Body of pancreas (tissue), 4 donors: Measurements from ENCODE around the gene CD207. TPM values are rescaled to one million over a fixed set of nuclear protein-coding genes. Genes with fewer than 3 reads are reported as not detected.

Experiments
- ATAC-seq: fragments of 150-250 bp; one replicate; pipeline ENCODE4 v1.9.1; 2016
- DNase-seq, 4 donors: peaks; one replicate each; pipeline ENCODE4 v3.0.0-alpha.2; 2019
- H3K27ac ChIP-seq, 4 donors: fragments of 200-600 bp; sonication (generic); 1 replicate in 3 of 4; 2 replicates in 1 of 4; pipeline versions ENCODE4 v1.5.1 to v1.6.1; 2016 to 2019; ENCODE audit warnings: mild to moderate bottlenecking in 1 of 4, mixed read lengths in 1 of 4, moderate library complexity in 1 of 4
- H3K27me3 ChIP-seq, 2 donors: fragments of 200-600 bp; sonication (generic); one replicate each; pipeline ENCODE4 v1.6.0; 2016; ENCODE audit warnings: mild to moderate bottlenecking in 1 of 2
- H3K36me3 ChIP-seq, 2 donors: fragments of 200-600 bp; sonication (generic); replicated peaks in 1 of 2; 2 replicates each; pipeline ENCODE4 v1.5.1; 2016; ENCODE audit warnings: low read depth in 2 of 2; ENCODE audit not compliant: insufficient read depth in 1 of 2
- H3K4me1 ChIP-seq: fragments of 200-600 bp; sonication (generic); one replicate; pipeline ENCODE4 v1.6.0; 2016
- H3K4me3 ChIP-seq, 2 donors: fragments of 200-600 bp; sonication (generic); 1 replicate in 1 of 2; 2 replicates in 1 of 2; pipeline ENCODE4 v1.5.1; 2016 to 2019
- H3K9me3 ChIP-seq, 3 donors: fragments of 200-600 bp; sonication (generic); 1 replicate in 2 of 3; 2 replicates in 1 of 3; pipeline ENCODE4 v1.5.1; 2016
- CTCF ChIP-seq, 7 experiments: fragments of 450-650 bp in 4 of 7; fragments of 200-600 bp in 3 of 7; sonication (generic) in 3 of 7; IDR thresholded peaks; one replicate each; pipeline ENCODE4 v1.5.1; 2016 to 2019; ENCODE audit warnings: antibody characterized with exemption in 7 of 7
- POLR2A ChIP-seq, 3 donors: fragments of 450-650 bp; IDR thresholded peaks; one replicate each; pipeline ENCODE4 v1.6.1; 2016; ENCODE audit warnings: antibody characterized with exemption in 3 of 3, mild to moderate bottlenecking in 2 of 3
- WGBS, 2 donors: methylation state at CpG; one replicate each; pipeline ENCODE4 v1.1.5; 2017; 5-methylcytosine and 5-hydroxymethylcytosine counted together
- intact Hi-C: fragments of 100-400 bp; cut with DNase I; formaldehyde crosslinking; loops from one replicate; pipeline ENCODE4 v1.15.1; 2023
- total RNA-seq, 2 donors: library from RNA; depleted of rRNA; stranded (reverse); fragments of >200 nt; gene quantifications; one replicate each; pipeline ENCODE4 v1.1.0, GENCODE V29; 2016

The CD207 gene
- total RNA-seq, 2 donors from 2014 or later: not detected

- intact Hi-C loops: no loop called here
- no peak for DNase-seq
- no peak for ATAC-seq
- 74 to 77% methylated on average over 1 of the region's 1 CpG for WGBS, 2 donors
- Histone ChIP-seq H3K27me3 (no peaks in the 10 kb centered on the region), H3K27ac (no peak overlapping the region), H3K9me3 (no peaks in the 10 kb centered on the region), H3K36me3 (no peaks in the 10 kb centered on the region), H3K4me1 (peaks cover 4% of the 10 kb centered on the region), H3K4me3 (no peak overlapping the region)
- TF ChIP-seq POLR2A (IDR thresholded peaks at IDR 0.05) (no peak), CTCF (IDR thresholded peaks at IDR 0.05) (no peak)
These were observed 17.2 kb upstream of the CD207 start for GRCh38 chr2:70852824-70853223.

DNA sequence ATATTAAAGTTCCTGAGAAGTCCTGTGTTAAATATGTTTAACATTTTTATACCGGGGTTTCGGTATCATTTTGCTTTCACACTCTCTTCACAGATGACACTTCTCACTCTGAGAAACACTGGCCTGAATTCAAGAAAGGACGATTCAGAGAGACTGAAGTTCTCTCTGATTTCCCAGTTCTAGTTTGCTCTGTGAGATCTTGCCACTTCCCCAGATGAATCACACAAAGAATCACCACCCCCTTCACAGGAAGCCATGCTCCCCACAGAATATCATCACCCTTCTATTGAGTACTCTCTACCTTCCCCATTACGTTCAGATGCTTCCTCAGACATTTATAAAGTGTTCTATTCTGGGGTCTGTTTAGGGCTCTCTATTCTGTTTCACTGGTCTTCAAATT is 16.1 kb upstream of the CD207 start:
- H3K36me3 ChIP-seq: no peaks in the 10 kb centered on the region
- H3K27ac ChIP-seq: no peak overlapping the region
- H3K4me1 ChIP-seq: peaks cover 4% of the 10 kb centered on the region
- no peaks in the 10 kb centered on the region for H3K9me3 ChIP-seq
- DNase-seq (no peak), ATAC-seq (no peak)
- H3K27me3 ChIP-seq: no peaks in the 10 kb centered on the region
- TF ChIP-seq CTCF (IDR thresholded peaks at IDR 0.05): no peak
- no peak for TF ChIP-seq POLR2A (IDR thresholded peaks at IDR 0.05)
- no peak overlapping the region for H3K4me3 ChIP-seq
- intact Hi-C loops: no loop called here
- WGBS, 2 donors: 61 to 64% methylated on average over 4 of the region's 4 CpGs

DNA sequence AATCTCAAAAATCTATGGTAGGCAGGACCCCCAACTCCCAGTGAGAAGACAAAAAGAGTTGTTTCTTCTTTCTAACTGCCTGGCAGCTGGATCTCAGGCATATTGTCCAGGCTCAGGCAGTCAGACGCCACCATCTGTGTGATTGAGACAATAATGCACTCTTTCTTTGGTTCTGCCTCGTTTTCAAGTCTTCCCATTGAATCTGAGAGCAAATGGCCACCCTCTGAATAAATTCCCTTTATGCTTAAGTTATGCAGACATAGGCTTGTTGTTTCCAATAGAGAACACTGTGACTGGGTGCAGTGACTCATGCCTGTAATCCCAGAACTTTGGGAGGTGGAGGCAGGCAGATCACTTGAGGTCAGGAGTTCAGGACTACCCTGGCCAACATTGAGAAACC is 15.3 kb upstream of the CD207 start:
- Histone ChIP-seq H3K27ac (no peak overlapping the region), H3K4me1 (peaks cover 4% of the 10 kb centered on the region), H3K4me3 (no peak overlapping the region), H3K36me3 (no peaks in the 10 kb centered on the region), H3K27me3 (no peaks in the 10 kb centered on the region), H3K9me3 (no peaks in the 10 kb centered on the region)
- WGBS, 2 donors: 29 to 52% methylated on average over 2 of the region's 2 CpGs
- intact Hi-C loops: no loop called here
- DNase-seq (no peak), ATAC-seq (no peak)
- TF ChIP-seq CTCF (IDR thresholded peaks at IDR 0.05) (no peak), POLR2A (IDR thresholded peaks at IDR 0.05) (no peak)

GRCh38 chr2:70842401-70842800 is 6.8 kb upstream of the CD207 start:
- DNase-seq: no peak
- Histone ChIP-seq H3K4me1 (no peaks in the 10 kb centered on the region), H3K4me3 (no peak overlapping the region), H3K36me3 (no peaks in the 10 kb centered on the region), H3K9me3 (no peaks in the 10 kb centered on the region), H3K27ac (no peak overlapping the region), H3K27me3 (no peaks in the 10 kb centered on the region)
- WGBS, 2 donors: 76 to 88% methylated on average over 4 to 7 of the region's 7 CpGs
- TF ChIP-seq CTCF (IDR thresholded peaks at IDR 0.05) (no peak), POLR2A (IDR thresholded peaks at IDR 0.05) (no peak)
- ATAC-seq: no peak
- intact Hi-C loops: no loop called here

DNA sequence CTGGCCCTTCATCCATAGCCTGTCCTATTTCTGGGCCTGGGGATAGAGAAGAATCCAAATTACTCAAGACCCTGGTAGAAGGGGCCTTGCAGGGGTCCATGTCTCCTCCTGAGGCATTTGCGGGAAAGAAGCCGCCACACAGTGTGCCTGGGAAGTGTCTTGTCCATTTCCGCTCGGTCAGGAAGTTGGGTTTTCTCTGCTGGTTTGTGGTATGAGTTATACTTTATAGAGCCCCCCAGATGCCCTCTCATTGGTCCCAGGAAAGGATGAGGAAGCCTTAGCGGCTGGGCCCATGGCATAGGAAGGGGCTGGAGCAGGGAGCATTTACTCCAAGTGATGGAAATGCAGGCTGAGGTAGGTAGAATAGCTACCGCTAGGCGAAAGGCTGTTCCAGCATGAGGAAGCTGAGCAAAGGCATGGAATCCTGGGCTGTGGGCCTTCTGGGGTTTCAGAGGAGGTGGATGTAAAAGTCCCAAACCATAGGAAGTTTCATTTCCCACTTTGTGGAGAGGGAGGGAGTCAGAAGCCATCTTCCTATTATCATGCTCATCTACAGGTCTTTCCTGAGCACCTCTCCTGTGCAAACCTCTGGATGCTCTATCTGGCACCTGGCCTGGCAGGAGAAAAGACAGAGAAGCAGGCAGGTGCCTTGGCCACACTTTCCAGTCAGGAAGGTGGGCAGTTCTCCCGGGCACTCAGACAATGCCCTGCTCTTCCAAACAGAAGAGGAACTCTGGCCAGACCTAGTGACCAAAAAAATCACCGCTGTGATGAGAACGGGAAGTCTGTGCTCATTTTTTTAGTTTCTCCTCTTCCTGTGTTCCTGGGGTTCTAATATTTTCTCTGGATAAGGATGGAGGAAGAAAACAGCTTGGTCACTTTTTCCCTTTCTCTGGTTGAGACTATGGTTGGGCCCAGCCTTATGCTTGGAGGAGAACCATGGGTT is 2.6 kb upstream of the CD207 start:
- TF ChIP-seq POLR2A (IDR thresholded peaks at IDR 0.05): no peak
- no peak for TF ChIP-seq CTCF (IDR thresholded peaks at IDR 0.05)
- Histone ChIP-seq H3K4me3 (no peak overlapping the region), H3K27ac (no peak overlapping the region), H3K9me3 (no peaks in the 10 kb centered on the region), H3K36me3 (no peaks in the 10 kb centered on the region), H3K4me1 (no peaks in the 10 kb centered on the region), H3K27me3 (no peaks in the 10 kb centered on the region)
- ATAC-seq (no peak), DNase-seq (no peak)
- 77 to 84% methylated on average over 10 of the region's 10 CpGs for WGBS, 2 donors
- intact Hi-C loops: no loop called here
